Suprapubic skin (tissue), 4 donors: ENCODE results near the gene MAST2.

ENCODE experiments used
- CTCF ChIP-seq, 2 donors: fragments of 200-600 bp in 1 of 2; fragments of 450-650 bp in 1 of 2; sonication (generic) in 1 of 2; IDR thresholded peaks; one replicate each; pipeline ENCODE4 v1.5.1; 2016 to 2019; ENCODE audit warnings: antibody characterized with exemption in 2 of 2, mild to moderate bottlenecking in 1 of 2, moderate library complexity in 1 of 2
- EP300 ChIP-seq: sonication (generic); formaldehyde crosslinking; IDR thresholded peaks from one replicate; pipeline ENCODE4 v1.6.1; 2017; ENCODE audit warnings: antibody characterized with exemption
- POLR2A ChIP-seq, 2 donors: fragments of 450-650 bp; IDR thresholded peaks; one replicate each; pipeline ENCODE4 v1.6.1; 2017; ENCODE audit warnings: antibody characterized with exemption in 2 of 2, mild to moderate bottlenecking in 2 of 2, moderate library complexity in 2 of 2
- POLR2AphosphoS5 ChIP-seq, 3 donors: sonication (generic); formaldehyde crosslinking; IDR thresholded peaks; one replicate each; pipeline ENCODE4 v1.6.1; 2017; ENCODE audit warnings: antibody characterized with exemption in 3 of 3

GRCh38 chr1:45906883-45907282, 103.5 kb downstream of the MAST2 start:
- no peak for TF ChIP-seq CTCF (IDR thresholded peaks at IDR 0.05)
- TF ChIP-seq POLR2A (IDR thresholded peaks at IDR 0.05), result no peak
- no peak for TF ChIP-seq POLR2AphosphoS5 (IDR thresholded peaks at IDR 0.05)
- no peak for TF ChIP-seq EP300
